ENCODE data around the gene CYTH3. TPM values are rescaled to one million over a fixed set of nuclear protein-coding genes. Genes with fewer than 3 reads are reported as not detected.
A peak's percentile ranks its signal among the peaks of the same experiment; 100 is the strongest.

Gene CYTH3
- total and polyA plus RNA-seq, 2 of the 13 experiments (the other 11 are each of a cell fraction or from before 2014, with no cell fraction given) = 3.1 to 3.8 TPM

GRCh38 chr7:6272481-6273323 is at the start of gene CYTH3 (continued):
- no peak for TF ChIP-seq ZIK1 (CRISPR knock-in tag; IDR thresholded peaks at IDR 0.05; ENCODE audit: borderline replicate concordance, low read depth)
- no peak for TF ChIP-seq ZNF704 (CRISPR knock-in tag; IDR thresholded peaks at IDR 0.05; ENCODE audit: borderline replicate concordance)
- no peak for TF ChIP-seq GPBP1L1 (CRISPR knock-in tag; IDR thresholded peaks at IDR 0.05)
- TF ChIP-seq ZNF883 (CRISPR knock-in tag; IDR thresholded peaks at IDR 0.05; ENCODE audit: not compliant biosample characterization) = no peak
- TF ChIP-seq MAF1 (CRISPR knock-in tag; IDR thresholded peaks at IDR 0.05; ENCODE audit: borderline replicate concordance) = 0 out of 2 replicates have a peak, but pooled peaks have one; percentile 16
- TF ChIP-seq ZSCAN20 (CRISPR knock-in tag; IDR thresholded peaks at IDR 0.05; ENCODE audit: borderline replicate concordance) = no peak
- TF ChIP-seq THAP11 (CRISPR knock-in tag; IDR thresholded peaks at IDR 0.05) = no peak; the same call in 1 of the 2 replicates
- TF ChIP-seq ZNF691 (CRISPR knock-in tag; IDR thresholded peaks at IDR 0.05; ENCODE audit: borderline replicate concordance, low read depth) = peak; percentile 46; the same call in 1 of the 2 replicates
- peak; percentile 35; the same call in 1 of the 2 replicates for TF ChIP-seq EEA1 (CRISPR knock-in tag; IDR thresholded peaks at IDR 0.05; ENCODE audit: borderline replicate concordance)
- no peak for TF ChIP-seq ZNF740 (CRISPR knock-in tag; IDR thresholded peaks at IDR 0.05)
- peak; percentile 67 for TF ChIP-seq MAX (IDR thresholded peaks at IDR 0.05)
- TF ChIP-seq ATF5 (CRISPR knock-in tag; IDR thresholded peaks at IDR 0.05; ENCODE audit: low read depth) = no peak
- TF ChIP-seq IRX3 (CRISPR knock-in tag; IDR thresholded peaks at IDR 0.05; ENCODE audit: borderline replicate concordance, low read depth) = peak; percentile 43; the same call in 1 of the 2 replicates
- no peak for TF ChIP-seq MIER3 (CRISPR knock-in tag; IDR thresholded peaks at IDR 0.05; ENCODE audit: borderline replicate concordance)
- no peak for TF ChIP-seq KLF12 (CRISPR knock-in tag; IDR thresholded peaks at IDR 0.05; ENCODE audit: borderline replicate concordance)
- TF ChIP-seq ZNF777 (CRISPR knock-in tag; IDR thresholded peaks at IDR 0.05) = 0 out of 2 replicates have a peak, but pooled peaks have one; percentile 13
- TF ChIP-seq KMT2B (CRISPR knock-in tag; IDR thresholded peaks at IDR 0.05) = peak; percentile 51; the same call in 1 of the 2 replicates
- TF ChIP-seq ZNF101 (CRISPR knock-in tag; IDR thresholded peaks at IDR 0.05; ENCODE audit: borderline replicate concordance, low read depth) = no peak
- no peak for TF ChIP-seq HNRNPL (IDR thresholded peaks at IDR 0.05; ENCODE audit: low read depth, low read length)
- TF ChIP-seq ZKSCAN8 (CRISPR knock-in tag; IDR thresholded peaks at IDR 0.05; ENCODE audit: borderline replicate concordance) = no peak
- no peak for TF ChIP-seq ARNTL (CRISPR knock-in tag; IDR thresholded peaks at IDR 0.05)
- TF ChIP-seq ELK4 (CRISPR knock-in tag; IDR thresholded peaks at IDR 0.05; ENCODE audit: borderline replicate concordance) = no peak
- peak; percentile 83 for TF ChIP-seq KDM5B (CRISPR knock-in tag; IDR thresholded peaks at IDR 0.05; ENCODE audit: borderline replicate concordance)
